NCI-H2081 (cell line): ENCODE measurements around the gene HSDL1.

Source experiments
- DNase-seq, 2 experiments: peaks; one replicate each; lab custom pipeline; 2025; lab: John Stamatoyannopoulos, UW

Gene HSDL1

GRCh38 chr16:84176192-84177053, 31.4 kb upstream of the HSDL1 start:
- no peak for DNase-seq

DNA sequence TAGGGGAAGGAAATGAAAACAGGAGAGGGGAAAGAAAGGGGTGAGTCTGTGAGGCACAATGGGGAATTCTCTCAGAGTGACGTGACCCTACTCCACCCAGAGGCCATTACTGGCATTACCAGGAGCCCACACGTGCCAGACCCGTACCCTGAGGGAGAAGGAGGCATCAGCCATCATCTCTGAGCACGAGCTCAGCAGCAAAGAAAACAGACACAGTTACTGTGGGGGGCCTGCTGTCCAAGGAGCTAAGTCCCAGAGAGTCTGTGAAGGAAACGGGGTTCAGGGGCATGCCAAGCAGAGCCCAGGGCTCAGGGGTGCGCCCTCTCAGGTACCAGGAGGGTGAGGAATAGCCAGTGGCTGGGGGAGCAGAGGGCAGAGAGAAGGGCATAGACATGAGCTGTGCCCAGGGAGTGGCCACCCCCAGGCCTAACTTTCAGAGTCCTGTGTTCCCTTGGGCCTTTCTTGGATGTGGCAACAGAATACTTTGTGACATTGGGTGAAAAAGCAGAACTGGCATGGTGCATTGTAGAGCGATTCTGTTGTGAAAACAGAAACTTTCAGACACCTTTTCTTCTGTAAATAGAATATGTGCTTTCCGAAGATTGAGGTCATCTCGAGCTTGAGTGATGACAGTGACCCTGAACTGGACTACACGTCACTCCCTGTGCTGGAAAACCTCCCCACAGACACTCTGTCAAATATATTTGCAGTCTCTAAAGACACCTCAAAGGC, 30.5 kb upstream of the HSDL1 start:
- DNase-seq, result peak; percentile 59 to 62

- no peak for DNase-seq
These were observed 29.4 kb upstream of the HSDL1 start for GRCh38 chr16:84174396-84174795.

- no peak for DNase-seq
These were observed 24.9 kb upstream of the HSDL1 start for GRCh38 chr16:84169765-84170310.

DNA sequence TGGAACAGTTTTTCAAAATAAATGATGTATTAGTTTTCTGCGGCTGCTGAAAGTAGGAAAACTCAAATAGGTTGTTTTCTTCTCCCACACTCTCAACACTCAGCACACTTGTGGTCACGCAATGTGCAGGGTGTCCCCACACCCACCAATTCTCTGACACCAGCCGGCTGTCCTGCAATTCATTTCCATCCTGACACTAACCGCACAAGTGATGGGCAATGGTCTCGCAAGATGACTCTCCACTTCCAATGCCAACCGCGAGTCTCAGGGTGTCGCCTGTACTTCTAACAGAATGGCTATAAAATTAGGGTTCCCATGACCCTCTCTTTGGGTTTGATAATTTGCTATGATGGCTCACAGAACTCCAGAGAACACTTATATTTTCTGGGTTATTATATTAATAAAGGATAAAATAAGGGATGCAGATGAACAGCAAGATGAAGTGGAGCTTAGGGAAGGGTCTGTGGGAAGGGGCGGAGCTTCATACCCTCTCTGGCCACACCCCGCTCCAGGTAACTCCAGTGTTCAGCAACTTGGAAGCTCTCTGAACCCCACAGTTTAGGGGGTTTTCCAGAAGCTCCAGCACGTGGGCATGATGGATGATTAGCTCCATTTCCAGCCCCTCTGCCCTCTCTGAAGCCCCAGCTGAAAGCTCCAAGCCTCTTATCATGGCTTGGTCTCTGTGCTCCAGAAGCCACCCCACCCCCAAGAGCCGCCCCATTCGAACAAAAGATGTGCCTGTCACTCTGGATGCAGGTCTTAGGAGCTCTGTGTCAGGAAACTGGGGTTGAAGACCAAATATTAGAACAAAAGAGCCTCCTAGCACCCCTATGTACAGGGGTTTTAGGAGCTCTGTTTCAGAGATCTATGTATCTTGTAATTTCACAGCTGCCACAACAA, 22.1 kb upstream of the HSDL1 start:
- no peak for DNase-seq

GRCh38 chr16:84165746-84166145, 20.8 kb upstream of the HSDL1 start:
- no peak for DNase-seq

DNA sequence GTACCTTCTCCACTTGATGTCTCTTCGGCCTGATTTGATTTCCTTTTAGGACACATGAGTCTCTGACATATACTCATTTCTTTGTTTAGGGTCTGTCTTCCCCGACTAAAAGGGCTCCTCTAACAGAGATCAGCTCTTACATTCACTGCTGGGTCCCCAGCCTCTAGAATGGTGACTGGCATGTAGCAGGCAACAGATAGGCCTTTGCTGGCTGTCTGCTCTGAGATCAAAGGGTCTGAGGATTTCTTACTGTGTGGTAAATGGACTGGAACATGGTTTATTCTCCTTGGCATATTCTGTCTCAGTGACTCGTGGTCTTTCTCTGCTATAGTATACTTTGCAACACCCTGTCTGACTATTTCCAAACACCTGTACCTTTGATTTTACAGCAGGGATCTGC, 16.8 kb upstream of the HSDL1 start:
- DNase-seq, result no peak

DNA sequence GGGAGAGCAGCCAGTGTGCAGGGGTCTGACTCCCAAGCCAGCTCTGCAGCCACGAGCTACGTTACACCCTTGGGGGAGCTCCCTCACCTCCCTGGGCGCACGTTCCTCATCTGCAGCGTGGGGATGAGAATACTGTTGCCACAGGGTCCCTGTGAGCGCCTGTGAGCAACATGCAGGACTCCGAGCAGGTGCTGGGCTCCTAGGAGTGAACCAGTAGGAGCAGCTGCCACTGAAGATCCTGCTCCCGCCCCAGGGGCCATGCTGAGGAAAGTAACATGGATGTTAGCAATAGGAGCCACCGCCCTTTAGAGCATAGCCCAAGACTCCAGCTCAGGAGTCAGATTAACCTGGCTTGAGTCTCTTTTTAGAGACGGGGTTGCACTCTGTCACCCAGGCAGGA, 16.1 kb upstream of the HSDL1 start:
- no peak for DNase-seq

- DNase-seq, result no peak
These were observed 14.8 kb upstream of the HSDL1 start for GRCh38 chr16:84159800-84160199.

DNA sequence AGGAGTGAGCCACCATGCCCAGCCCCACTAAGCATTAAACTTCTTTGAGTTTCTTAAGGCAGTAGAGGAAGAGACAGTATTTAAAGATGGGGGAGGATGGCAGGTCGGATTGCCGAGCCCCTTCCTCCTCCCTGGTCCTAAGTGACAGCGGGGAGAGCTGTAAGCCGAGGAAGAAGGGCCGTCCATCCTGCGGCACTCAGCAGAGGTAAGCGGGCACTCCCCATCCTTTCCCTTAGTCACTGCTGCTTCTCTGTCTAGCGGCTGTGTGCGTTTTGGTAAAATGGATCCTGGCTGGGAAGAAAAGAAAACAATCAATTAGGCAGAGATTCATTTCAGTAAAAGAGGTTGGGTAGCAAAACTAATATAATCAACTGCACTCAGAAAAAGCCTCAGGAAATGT, 14.0 kb upstream of the HSDL1 start:
- DNase-seq, result no peak

DNA sequence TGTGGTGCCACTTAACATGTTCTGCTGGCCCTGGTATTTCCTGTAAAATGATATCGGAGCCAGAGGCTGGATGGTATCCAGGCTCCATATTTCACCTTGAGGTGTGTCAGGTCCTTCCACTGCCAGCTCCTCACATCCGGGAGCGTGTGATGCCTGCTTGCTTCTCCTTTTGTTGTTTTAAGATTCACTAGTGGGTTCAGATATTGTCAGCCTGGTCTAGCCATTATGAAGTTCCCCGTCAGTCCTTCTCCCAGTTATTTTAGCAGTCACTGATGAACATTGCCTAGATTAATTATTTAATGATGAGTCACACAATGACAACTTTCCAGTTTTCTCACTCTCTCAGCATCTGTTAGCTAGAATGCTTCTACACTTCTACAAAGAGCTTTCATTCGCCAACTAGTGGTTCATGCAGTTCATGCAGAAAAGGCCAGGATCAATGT, 11.4 kb upstream of the HSDL1 start:
- DNase-seq, result no peak

DNA sequence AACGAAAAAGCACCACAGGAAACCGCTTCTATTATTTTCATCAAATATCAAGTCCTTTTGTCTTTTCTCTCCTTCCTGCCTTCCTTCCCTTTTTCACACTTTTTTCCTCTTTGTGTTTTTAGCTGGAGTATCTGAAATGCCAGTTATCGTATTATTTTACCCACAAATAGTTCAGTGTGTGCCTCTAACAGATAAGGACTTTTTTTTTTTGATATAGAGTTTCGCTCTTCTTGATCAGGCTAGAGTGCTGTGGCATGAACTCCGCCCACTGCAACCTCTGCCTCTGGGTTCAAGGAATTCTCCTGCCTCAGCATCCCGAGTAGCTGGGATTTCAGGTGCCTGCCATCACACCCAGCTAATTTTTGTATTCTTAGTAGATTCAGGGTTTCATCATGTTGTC, 10.8 kb upstream of the HSDL1 start:
- DNase-seq, result no peak

GRCh38 chr16:84155226-84155625, 10.2 kb upstream of the HSDL1 start:
- no peak for DNase-seq

DNA sequence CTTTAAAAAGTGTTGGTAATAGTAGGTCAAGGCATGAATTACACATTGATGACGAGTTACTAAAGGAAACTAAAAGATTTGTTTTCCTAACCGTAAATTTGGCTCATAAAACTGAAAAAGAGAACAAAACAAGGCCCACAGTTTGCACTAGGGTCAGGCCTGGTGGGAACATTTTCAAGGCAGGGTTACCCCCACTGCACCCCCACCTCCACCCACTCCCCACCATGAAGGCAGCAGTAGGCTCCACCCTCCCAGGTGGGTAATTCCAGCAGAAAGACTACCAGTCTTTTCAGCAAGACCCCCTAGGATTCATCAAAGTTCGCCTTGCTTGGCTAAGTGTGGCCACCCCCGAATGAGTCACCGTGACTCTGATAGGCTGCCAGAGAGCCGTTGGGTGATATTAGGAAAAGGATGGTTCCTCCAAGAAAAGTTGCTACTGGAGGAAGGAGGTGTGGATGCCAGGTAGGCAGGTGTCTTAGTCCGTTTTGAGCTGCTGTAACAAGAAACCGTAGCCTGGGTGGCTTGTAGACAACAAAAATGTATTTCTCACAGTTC, 8.8 kb upstream of the HSDL1 start:
- DNase-seq, result no peak

DNA sequence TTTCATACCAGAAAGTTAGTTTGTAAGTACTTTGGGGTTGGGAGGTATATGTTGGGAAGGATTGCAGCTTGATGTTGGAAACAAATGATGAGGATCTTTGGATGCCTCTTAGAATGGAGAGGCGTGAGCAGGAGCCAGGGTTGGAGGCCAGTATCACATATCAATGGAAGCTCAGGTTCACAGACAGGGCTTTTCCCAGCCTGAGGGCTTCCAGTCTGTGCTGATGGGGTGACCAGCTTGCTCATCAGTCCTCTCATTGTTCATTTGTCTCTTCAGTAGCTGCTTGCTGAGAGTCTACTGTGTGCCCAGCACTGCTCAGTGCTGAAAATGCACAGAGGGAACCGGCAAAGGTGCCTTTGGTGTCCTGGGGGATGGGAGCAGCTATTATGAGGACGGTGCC, 5.9 kb upstream of the HSDL1 start:
- no peak for DNase-seq

DNA sequence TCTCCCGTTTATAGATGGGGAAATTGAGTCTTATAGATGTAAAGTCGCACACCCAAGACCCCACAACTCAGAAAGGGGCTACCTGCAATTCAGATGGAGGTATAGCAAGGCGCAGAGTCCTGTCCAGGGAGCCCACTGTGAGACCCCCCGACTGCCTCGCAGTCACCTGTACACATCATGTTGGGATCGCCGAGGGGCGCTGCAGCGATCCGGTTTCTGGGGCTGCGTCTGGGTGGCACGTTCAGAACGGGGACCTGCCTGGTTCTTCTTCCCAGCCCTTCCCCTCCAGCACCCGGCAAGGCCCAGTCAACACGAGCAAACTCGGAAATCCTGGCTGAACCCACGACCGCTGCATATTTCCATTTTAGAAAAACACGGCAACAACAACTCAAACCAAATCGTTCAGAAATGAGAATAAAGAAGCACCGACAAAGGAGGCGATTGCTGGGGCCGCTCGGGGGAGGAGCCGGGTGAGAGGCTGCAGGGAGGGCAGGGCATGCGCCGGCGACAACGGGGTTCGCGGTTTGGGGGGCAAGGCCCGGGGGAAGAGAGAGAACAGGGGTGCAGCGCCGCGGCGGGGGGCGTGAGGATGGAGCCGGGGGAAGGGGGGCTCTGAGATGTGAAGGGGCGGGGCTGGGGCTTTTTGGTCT, 643 bp downstream of the HSDL1 start:
- no peak for DNase-seq

- DNase-seq, result no peak
These were observed 1.2 kb downstream of the HSDL1 start for GRCh38 chr16:84143784-84144199.

DNA sequence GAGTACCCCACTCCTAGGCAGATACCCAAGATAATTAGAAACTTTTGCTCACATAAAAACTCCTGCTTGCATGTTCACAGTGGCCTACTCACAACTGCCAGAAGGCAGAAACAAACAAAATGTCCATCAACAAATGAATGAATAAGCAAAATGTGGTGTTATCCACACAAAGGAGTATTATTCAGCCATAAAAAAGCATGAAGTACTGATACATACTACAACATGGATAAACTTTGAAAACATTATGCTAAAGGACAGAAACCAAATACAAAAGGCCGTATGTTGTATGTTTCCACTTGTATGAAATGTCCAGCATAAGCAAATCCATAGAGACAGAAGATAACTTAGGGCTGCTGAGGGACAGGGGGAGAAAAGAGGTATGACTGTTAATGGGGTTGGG, 1.9 kb downstream of the HSDL1 start:
- DNase-seq, result no peak

DNA sequence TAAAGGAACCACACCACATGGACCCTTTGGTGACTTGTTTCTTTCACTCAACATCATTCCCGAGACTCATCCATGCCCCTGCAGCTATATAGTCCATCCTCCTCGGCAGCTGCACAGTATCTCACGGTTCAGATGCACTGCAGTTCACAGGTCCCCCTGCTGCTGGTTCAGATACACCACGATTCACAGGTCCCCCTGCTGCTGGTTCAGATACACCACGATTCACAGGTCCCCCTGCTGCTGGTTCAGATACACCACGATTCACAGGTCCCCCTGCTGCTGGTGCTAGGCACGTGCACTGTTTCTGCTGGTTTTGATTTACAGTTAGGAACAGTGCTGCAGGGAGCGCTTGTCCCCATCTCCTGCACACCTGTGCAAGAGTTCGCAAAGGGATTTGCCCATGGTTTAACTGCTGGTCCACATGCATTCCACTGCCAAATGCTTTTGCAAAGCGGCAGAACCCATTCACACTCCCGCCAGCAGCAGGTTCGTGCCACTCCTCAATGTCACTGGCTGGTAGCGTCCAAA, 3.8 kb downstream of the HSDL1 start:
- no peak for DNase-seq

GRCh38 chr16:84139628-84140258, 5.2 kb downstream of the HSDL1 start:
- DNase-seq, result no peak
